Measurements from ENCODE around the gene KIRREL3. TPM values are rescaled to one million over a fixed set of nuclear protein-coding genes. Genes with fewer than 3 reads are reported as not detected.
"Not testable (repeated sequence)": the region's sequence is repeated elsewhere in the genome, so short reads cannot be mapped to it uniquely, and the experiment has no call there.

The KIRREL3 gene
- total and polyA plus RNA-seq, 9 donors: 0.25 to 5.3 (median 0.48) TPM

DNA sequence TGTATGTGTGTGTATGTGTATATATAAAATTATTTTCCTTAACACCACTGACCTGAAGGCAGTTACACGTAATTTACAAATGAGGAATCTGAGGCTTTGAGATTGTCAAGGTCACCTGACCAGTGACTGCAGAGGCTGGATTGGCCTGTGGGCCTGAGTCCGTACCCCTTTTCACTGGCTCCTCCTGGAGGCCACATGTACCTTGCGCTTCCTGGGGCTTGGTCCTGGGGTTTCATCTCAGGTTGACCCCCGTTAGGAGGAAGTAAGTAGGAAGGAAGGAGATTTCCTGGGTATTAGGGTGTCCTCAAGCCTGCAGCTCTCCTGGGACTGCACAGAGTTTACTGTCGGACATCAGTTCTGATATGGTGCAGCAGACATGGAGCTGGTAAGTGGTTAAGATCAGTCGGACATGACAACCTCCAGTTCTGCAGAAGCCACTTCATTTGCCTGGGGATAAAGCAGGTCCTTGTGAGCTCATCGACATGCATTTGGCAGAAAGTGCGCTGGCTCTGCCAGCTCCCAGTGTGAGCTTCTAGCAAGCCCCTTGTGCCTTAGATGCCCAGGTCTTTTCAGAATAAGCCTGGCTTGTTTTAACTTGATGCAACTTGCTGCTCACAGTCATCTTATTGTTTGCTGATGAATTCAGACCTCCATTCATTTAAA is 608.5 kb downstream of the KIRREL3 start:
- peak in 3 of 5 donors; percentile 40 to 48 (median 48) for DNase-seq
- intact Hi-C loops (cut with DNase I): loop anchor here in 1 of 4 donors (5.0 kb wide), 1 partner anchor 35 kb away; the partner anchor contains the start of gene ST3GAL4
- Histone ChIP-seq H3K36me3 (no peaks in the 10 kb centered on the region), H3K27ac (no peak overlapping the region), H3K4me1 (ENCODE audit: insufficient read depth) (peaks cover 42% of the 10 kb centered on the region), H3K4me3 (no peak overlapping the region), H3K9me3 (no peaks in the 10 kb centered on the region), H3K27me3 (no peaks in the 10 kb centered on the region)
- TF ChIP-seq, protein P1, sequence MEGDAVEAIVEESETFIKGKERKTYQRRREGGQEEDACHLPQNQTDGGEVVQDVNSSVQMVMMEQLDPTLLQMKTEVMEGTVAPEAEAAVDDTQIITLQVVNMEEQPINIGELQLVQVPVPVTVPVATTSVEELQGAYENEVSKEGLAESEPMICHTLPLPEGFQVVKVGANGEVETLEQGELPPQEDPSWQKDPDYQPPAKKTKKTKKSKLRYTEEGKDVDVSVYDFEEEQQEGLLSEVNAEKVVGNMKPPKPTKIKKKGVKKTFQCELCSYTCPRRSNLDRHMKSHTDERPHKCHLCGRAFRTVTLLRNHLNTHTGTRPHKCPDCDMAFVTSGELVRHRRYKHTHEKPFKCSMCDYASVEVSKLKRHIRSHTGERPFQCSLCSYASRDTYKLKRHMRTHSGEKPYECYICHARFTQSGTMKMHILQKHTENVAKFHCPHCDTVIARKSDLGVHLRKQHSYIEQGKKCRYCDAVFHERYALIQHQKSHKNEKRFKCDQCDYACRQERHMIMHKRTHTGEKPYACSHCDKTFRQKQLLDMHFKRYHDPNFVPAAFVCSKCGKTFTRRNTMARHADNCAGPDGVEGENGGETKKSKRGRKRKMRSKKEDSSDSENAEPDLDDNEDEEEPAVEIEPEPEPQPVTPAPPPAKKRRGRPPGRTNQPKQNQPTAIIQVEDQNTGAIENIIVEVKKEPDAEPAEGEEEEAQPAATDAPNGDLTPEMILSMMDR (IDR thresholded peaks at IDR 0.05): peak in 1 of 3 donors; percentile 17
- TF ChIP-seq POLR2A (IDR thresholded peaks at IDR 0.05): no peak
- WGBS, 3 donors: 43 to 54% (median 44%) methylated on average over 8 of the region's 8 CpGs

DNA sequence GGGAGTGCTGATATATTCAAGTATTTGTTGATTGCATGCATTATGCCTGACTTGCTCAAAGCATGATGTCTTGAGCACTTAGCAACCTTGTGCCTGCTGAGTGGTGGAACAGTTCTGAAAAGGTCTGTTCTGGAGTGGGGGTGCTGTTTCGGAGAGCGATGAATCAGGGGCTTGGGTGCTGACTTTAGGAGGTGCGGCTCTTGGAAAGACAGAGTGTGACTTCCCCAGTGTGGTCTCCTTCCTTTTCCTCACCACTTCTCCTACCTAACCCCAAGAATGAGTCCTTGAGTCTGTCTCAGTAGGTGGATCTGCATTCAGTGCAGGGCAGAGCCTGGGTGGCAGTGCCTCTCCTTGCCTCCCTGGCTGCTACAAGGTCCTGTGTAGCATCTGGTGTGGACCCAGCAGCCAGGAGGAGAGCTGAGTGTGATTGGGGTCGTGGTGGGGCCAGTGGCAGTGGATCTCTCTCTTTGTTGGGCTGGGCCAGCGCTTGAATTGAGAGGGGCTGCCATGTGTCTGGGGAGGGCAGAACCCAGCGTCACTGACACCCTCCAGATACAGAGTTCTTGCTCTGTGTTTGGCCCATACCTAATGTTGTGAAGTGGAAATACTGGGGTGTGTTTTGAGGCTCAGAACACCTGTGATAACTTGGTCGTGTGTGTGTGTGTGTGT is 609.1 kb downstream of the KIRREL3 start:
- peak in 3 of 5 donors; percentile 21 to 33 (median 31) for DNase-seq
- TF ChIP-seq, protein P1 (IDR thresholded peaks at IDR 0.05): no peak
- TF ChIP-seq POLR2A (IDR thresholded peaks at IDR 0.05): no peak
- no peak for TF ChIP-seq EP300 (IDR thresholded peaks at IDR 0.05)
- Histone ChIP-seq H3K4me3 (no peak overlapping the region), H3K9me3 (no peaks in the 10 kb centered on the region), H3K27ac (no peak overlapping the region), H3K4me1 (ENCODE audit: insufficient read depth) (peaks cover 37% of the 10 kb centered on the region), H3K36me3 (no peaks in the 10 kb centered on the region), H3K27me3 (no peaks in the 10 kb centered on the region)
- intact Hi-C loops (cut with DNase I): loop anchor here in 1 of 4 donors (5.0 kb wide), 1 partner anchor 34 kb away; the partner anchor contains the start of gene ST3GAL4
- 69 to 77% (median 70%) methylated on average over 7 of the region's 7 CpGs for WGBS, 3 donors

DNA sequence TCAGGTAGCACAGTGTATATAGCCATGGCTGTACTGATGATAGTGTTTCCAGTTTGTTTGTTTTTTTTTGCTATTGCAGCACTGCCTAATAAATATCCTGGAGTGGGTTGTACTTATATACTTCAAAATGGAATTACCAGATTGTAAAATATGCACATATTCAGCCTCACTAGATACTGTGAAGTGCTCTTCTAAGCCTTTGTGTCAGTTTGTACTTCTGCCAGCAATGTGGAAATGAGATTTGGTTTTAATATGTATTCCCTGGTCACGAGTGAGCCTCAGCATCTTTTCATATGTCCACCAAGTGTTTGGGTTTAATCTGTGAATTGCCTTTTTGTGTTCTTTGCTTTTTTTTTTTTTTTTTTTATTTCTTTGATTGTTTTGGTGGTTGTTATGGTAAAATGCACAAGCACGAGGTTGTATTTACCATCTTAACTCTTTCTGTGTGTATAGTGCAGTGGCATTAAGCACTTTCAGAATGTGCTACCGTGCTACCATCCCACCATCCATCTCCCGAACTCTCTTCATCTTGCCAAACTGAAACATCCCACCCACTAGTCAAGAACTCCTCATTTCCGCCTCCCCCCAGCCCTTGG is 610.2 kb downstream of the KIRREL3 start:
- Histone ChIP-seq H3K27ac (no peak overlapping the region), H3K4me3 (no peak overlapping the region), H3K36me3 (no peaks in the 10 kb centered on the region), H3K4me1 (ENCODE audit: insufficient read depth) (peaks cover 30% of the 10 kb centered on the region), H3K9me3 (no peaks in the 10 kb centered on the region), H3K27me3 (no peaks in the 10 kb centered on the region)
- intact Hi-C loops (cut with DNase I): loop anchor here in 1 of 4 donors (5.0 kb wide), 1 partner anchor 33 kb away; the partner anchor contains the start of gene ST3GAL4
- peak in 2 of 5 donors; percentile 18 to 31 for DNase-seq
- WGBS, 3 donors: 48 to 66% (median 50%) methylated on average over 5 of the region's 5 CpGs
- TF ChIP-seq EP300 (IDR thresholded peaks at IDR 0.05): no peak
- no peak for TF ChIP-seq POLR2A (IDR thresholded peaks at IDR 0.05)
- TF ChIP-seq, protein P1 (IDR thresholded peaks at IDR 0.05): no peak

DNA sequence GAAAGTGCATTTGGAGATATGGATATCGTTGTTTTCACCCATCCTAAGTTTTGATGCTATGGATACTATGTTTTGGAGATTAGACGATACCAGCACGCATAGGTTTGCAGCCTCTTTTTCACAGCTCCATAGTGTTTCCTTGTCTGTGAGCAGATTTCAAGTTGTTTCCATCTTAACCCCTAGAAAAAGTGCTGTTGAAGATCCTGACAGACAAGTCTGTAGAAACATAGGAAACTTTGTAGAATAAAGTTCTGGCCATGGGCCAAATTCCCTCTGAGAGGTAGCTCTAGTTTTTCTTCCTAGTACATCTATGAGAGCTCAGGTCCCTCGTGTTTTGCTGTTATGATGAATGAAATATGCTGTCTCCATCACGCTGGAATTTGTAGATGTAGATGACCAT is 612.7 kb downstream of the KIRREL3 start:
- Histone ChIP-seq H3K9me3 (no peaks in the 10 kb centered on the region), H3K27me3 (no peaks in the 10 kb centered on the region), H3K4me1 (ENCODE audit: insufficient read depth) (peaks cover 16% of the 10 kb centered on the region), H3K4me3 (no peak overlapping the region), H3K27ac (no peak overlapping the region), H3K36me3 (no peaks in the 10 kb centered on the region)
- WGBS, 3 donors: 63 to 72% (median 70%) methylated on average over 5 of the region's 5 CpGs
- TF ChIP-seq POLR2A (IDR thresholded peaks at IDR 0.05) (no peak), EP300 (IDR thresholded peaks at IDR 0.05) (no peak)
- TF ChIP-seq, protein P1 (IDR thresholded peaks at IDR 0.05): no peak
- intact Hi-C loops (cut with DNase I): no loop called here
- DNase-seq: no peak

DNA sequence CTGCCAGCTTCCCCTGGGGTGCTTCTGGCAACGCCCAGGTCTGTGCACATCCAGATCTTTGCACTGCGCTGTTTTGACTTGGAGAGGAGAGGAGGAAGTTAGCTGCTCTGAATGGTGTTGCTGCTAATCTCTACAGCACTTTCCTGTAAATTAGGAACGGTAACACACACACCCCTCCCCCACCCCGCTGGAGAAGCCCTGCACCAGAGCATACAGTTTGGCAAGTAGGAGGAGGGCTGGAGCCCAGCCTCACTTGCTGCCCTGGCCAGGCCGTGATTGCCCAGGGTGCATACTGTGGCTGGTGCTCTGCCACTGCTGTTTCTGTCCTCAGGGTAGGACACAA is 613.9 kb downstream of the KIRREL3 start:
- H3K27me3 ChIP-seq; H3K4me3 ChIP-seq; H3K27ac ChIP-seq; H3K9me3 ChIP-seq; H3K36me3 ChIP-seq; intact Hi-C loops (cut with DNase I): not testable (repeated sequence)
- DNase-seq: peak in 3 of 5 donors; percentile 40 to 56 (median 48)
- H3K4me1 ChIP-seq (ENCODE audit: insufficient read depth): peaks cover 11% of the 10 kb centered on the region
- 22 to 37% (median 34%) methylated on average over 5 of the region's 5 CpGs for WGBS, 3 donors

Data from ovary (tissue), 9 donors.